ENCODE results near the gene ZNF341.
A peak's percentile ranks its signal among the peaks of the same experiment; 100 is the strongest.

Gene ZNF341

DNA sequence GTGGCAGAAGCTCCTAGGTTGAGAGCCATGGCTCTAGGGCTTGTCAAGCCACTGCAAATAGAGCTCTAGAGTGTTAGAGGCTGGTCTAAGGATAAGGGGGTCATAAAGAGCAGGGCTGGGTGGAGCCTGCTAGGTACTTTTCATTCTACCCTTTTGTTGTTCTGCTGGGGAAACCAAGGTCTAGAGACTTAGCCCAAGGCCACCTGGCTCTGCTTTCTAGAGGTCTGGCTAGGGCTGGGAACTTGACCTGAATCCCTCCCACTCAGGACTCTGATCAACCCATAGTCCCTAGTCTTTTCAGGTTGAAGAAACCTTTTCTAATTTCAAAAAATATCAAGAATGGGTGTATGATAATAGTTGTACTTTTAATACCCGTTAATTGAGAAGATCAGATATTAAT is 93.1 kb downstream of the ZNF341 start:
- no peak for TF ChIP-seq CTCF (IDR thresholded peaks at IDR 0.05)

DNA sequence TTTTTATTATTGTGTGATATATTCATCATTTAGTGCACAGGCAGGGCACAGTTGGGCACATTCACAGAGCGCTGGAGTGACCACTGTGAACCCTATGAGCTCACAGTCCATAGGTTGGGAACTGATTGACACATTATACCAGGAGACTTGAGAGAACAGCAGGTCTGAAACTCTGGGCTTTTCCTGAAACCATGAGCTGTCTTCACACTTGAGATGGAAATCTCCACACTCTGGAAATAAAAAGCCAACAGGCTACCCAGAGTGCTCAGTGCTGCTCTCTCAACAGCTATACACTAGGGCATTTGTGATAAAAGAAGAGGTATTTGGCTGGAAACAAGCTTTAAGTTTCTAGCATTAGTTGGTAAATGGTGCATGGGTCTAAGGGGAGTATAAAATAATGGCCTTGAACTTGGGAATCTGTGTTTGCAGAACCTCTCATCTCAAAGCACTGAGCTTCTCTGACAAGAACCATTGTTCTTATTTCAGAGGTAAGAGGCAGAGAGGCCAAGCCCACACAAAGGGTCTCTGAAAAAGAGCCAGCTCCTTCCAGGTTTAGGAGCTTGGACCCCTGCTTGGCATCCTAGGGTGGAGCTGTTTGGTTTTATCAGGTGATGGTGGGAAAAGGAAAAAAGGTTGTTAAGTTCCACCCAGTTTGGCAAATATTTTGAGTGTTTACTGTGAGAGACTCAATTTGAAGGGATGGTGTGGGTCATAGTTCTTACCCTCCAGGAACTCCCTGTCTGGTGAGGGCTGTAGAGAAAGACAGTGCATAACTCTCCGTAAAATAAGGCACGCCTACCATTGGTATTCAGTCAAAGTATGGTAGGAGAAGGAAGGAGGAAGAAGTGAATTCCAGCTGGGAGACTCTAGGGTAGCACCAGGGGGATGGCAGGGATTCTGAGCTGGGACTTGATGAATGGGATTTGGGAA is 93.8 kb downstream of the ZNF341 start:
- no peaks in the 10 kb centered on the region for H3K36me3 ChIP-seq (ENCODE audit: control insufficient read depth, insufficient read depth, low read length)
- H3K9ac ChIP-seq, result no peak overlapping the region
- peaks cover 38% of the 10 kb centered on the region for H3K4me1 ChIP-seq
- peak overlapping the region; percentile 1 for H3K27ac ChIP-seq
- H2AFZ ChIP-seq, result no peak overlapping the region
- H3K27me3 ChIP-seq (ENCODE audit: control insufficient read depth, insufficient read depth, low read length), result no peaks in the 10 kb centered on the region
- peaks cover 72% of the 10 kb centered on the region for H3K79me2 ChIP-seq
- no peak overlapping the region for H3K4me3 ChIP-seq (ENCODE audit: low read depth, low read length)
- no peak overlapping the region for H3K4me2 ChIP-seq (ENCODE audit: low read length)
- no peaks in the 10 kb centered on the region for H3K9me3 ChIP-seq (ENCODE audit: control insufficient read depth, low read length)
- TF ChIP-seq CTCF (IDR thresholded peaks at IDR 0.05), result no peak

More for the DNA sequence above, 93.1 kb downstream of the ZNF341 start:
- Histone ChIP-seq H3K4me1 (peaks cover 34% of the 10 kb centered on the region), H3K4me2 (ENCODE audit: low read length) (no peak overlapping the region), H3K79me2 (peaks cover 75% of the 10 kb centered on the region), H3K4me3 (ENCODE audit: low read depth, low read length) (no peak overlapping the region), H3K27ac (no peak overlapping the region), H3K9ac (no peak overlapping the region), H3K9me3 (ENCODE audit: control insufficient read depth, low read length) (no peaks in the 10 kb centered on the region), H3K27me3 (ENCODE audit: control insufficient read depth, insufficient read depth, low read length) (no peaks in the 10 kb centered on the region), H3K36me3 (ENCODE audit: control insufficient read depth, insufficient read depth, low read length) (no peaks in the 10 kb centered on the region), H2AFZ (no peak overlapping the region)

GRCh38 chr20:33826270-33826897 is 94.6 kb downstream of the ZNF341 start:
- H3K36me3 ChIP-seq (ENCODE audit: control insufficient read depth, insufficient read depth, low read length), result no peaks in the 10 kb centered on the region
- no peak overlapping the region for H3K4me3 ChIP-seq (ENCODE audit: low read depth, low read length)
- TF ChIP-seq CTCF (IDR thresholded peaks at IDR 0.05), result no peak
- H3K9ac ChIP-seq, result no peak overlapping the region
- no peak overlapping the region for H2AFZ ChIP-seq
- no peaks in the 10 kb centered on the region for H3K27me3 ChIP-seq (ENCODE audit: control insufficient read depth, insufficient read depth, low read length)
- H3K9me3 ChIP-seq (ENCODE audit: control insufficient read depth, low read length), result no peaks in the 10 kb centered on the region
- H3K27ac ChIP-seq, result peak overlapping the region; percentile 1
- peaks cover 75% of the 10 kb centered on the region for H3K79me2 ChIP-seq
- H3K4me2 ChIP-seq (ENCODE audit: low read length), result no peak overlapping the region
- H3K4me1 ChIP-seq, result peaks cover 38% of the 10 kb centered on the region

GRCh38 chr20:33827109-33827508 is 95.3 kb downstream of the ZNF341 start:
- H3K9ac ChIP-seq, result no peak overlapping the region
- no peaks in the 10 kb centered on the region for H3K9me3 ChIP-seq (ENCODE audit: control insufficient read depth, low read length)
- H3K4me2 ChIP-seq (ENCODE audit: low read length), result no peak overlapping the region
- peaks cover 77% of the 10 kb centered on the region for H3K79me2 ChIP-seq
- no peak for TF ChIP-seq CTCF (IDR thresholded peaks at IDR 0.05)
- no peaks in the 10 kb centered on the region for H3K36me3 ChIP-seq (ENCODE audit: control insufficient read depth, insufficient read depth, low read length)
- peak overlapping the region; percentile 1 for H3K27ac ChIP-seq
- H3K4me3 ChIP-seq (ENCODE audit: low read depth, low read length), result no peak overlapping the region
- no peak overlapping the region for H2AFZ ChIP-seq
- H3K27me3 ChIP-seq (ENCODE audit: control insufficient read depth, insufficient read depth, low read length), result no peaks in the 10 kb centered on the region
- peaks cover 42% of the 10 kb centered on the region for H3K4me1 ChIP-seq
